Activated CD8-positive, alpha-beta memory T cell treated with anti-CD3 and anti-CD28 coated beads for 36 hours (primary cell): ENCODE data around the gene NBPF3. TPM values are rescaled to one million over a fixed set of nuclear protein-coding genes. Genes with fewer than 3 reads are reported as not detected.
"Not testable (repeated sequence)": the region's sequence is repeated elsewhere in the genome, so short reads cannot be mapped to it uniquely, and the experiment has no call there.

ENCODE experiments used
- CTCF ChIA-PET: fragments of 350-600 bp; sonication (Branson Sonifier 250); formaldehyde crosslinking; loops from one replicate; lab custom pipeline; 2021; ENCODE audit warnings: antibody characterized with exemption; lab: Charles Lee
- POLR2A ChIA-PET: fragments of 350-600 bp; sonication (Branson Sonifier 250); formaldehyde crosslinking; loops from one replicate; lab custom pipeline; 2021; ENCODE audit warnings: antibody characterized with exemption; lab: Charles Lee
- total RNA-seq, 2 experiments: library from RNA; stranded (reverse); gene quantifications; one replicate each; pipeline ENCODE4 v1.2.3, GENCODE V29; 2021

NBPF3 gene
- total RNA-seq, 2 experiments from 2014 or later: 3.0 to 4.3 TPM

DNA sequence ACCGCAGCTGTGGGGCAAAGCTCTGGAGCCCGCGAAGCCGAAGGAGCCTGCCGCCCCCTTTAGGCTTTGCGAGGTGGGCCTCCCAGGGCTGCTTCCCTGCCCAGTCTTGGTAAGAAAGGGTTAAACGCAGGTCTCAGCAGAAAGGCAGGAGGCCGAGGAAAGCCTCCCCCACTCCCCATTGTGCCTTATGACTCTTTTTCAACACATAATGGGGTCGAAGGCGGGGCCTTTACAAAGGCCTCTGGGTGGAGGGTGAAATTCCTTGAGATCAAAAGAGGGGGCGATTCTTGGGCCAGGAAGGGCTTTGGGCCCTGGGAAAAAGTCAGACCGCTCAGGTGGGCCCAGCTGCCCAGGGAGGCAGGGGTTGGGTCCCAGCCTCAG lies 70.2 kb downstream of the NBPF3 start:
- POLR2A ChIA-PET: no interaction called here
- CTCF ChIA-PET: interaction anchor here (0.5 kb wide), 1 partner anchor 958 kb away, joined by 4 read pairs; no protein-coding TSS in a partner anchor

DNA sequence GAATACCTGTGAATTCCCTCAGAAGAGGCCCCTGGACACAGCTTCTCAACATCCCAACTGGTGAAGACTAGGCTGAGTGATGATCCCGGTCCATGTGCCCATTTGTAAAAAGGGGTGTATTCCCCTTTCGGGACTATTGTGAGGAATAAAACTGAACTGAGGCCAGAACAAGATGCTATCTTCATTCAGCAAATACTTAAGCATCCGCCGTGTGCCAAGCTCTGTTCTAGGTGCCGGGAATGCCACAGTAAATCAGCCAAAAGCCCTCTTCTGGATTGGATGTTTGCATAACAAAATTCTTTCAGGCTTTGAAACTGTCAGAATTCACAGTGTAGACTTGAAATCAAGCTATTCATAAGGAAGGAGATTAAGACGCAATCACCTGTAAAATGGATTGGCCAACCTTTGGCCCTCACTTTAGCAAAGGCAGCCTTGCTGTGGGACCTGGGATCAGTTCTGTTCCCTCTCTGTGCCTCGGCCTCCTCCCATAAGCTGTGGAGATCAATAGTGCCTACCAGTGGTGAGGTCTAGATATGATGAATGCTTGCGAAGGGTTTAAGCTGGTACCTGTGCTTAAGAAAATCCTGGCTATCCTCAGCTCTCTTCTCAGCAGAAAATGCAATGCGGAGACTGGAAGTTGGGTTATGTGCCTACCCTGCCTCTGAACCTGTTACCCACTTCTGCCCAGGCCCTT lies 71.1 kb downstream of the NBPF3 start:
- CTCF ChIA-PET: no interaction called here
- POLR2A ChIA-PET: no interaction called here

DNA sequence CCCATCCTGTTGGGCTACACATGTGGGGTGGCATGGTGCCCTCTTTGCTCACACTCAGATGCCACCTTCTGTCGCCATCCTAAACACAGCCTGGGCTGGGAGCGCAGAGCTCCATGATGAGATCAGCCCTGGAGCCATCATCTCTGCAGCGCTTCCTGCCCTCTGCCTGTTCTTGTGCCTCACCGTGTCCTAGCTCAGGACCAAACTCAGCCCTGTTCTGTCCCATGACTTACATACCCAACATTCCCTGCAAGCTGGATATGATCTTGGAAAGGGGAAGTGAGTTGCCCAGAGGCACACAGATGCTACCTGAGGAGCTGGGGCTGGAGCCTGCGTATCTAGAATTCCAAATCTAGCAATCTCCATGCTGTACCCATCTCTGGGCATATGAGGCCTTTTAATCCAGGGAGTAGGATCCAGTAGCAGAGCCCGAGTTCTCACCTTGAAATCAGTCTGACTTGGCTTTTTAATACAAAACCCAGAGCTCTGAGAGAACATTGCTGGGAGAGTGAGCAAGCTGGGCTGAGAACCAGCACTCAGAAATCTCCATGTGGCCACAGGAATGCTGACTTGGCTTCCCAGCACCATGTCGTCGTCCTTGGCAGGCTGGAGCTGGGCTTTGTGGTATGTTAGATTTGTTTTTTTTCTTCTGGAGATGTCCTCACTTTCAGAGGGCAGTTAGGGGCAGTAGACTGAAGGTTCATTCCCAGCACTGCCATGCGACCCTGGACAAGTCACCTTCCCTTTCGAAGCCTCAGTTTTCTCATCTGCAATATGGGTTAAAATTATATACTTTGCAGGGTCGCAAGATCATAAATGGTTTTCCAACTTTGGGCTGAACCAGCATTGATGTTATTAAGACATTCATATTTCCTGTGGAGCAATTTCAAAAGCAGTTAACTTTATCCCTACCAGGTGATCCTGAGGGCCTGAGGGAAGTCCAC lies 71.9 kb downstream of the NBPF3 start:
- CTCF ChIA-PET: no interaction called here
- POLR2A ChIA-PET: no interaction called here

DNA sequence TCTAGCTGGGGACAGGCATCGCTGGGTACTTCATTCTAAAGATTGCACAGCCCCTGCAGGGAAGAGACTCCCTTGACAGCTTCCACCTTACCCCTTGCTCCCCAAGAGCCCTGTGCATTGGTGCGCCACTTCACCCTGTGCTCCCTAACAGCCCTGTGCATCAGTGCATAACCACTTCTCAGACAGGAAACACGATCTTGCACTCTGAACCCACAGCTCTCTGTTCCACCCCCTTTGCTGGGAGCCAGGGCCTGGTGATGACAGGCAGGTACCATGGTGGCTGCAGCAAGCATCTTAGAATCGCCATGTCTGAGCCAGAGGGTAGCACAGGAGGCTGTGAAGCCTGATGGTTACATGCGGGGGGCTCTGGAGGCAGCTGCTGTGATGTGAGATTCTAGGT lies 74.3 kb downstream of the NBPF3 start:
- ChIA-PET POLR2A (no interaction called here), CTCF (no interaction called here)

DNA sequence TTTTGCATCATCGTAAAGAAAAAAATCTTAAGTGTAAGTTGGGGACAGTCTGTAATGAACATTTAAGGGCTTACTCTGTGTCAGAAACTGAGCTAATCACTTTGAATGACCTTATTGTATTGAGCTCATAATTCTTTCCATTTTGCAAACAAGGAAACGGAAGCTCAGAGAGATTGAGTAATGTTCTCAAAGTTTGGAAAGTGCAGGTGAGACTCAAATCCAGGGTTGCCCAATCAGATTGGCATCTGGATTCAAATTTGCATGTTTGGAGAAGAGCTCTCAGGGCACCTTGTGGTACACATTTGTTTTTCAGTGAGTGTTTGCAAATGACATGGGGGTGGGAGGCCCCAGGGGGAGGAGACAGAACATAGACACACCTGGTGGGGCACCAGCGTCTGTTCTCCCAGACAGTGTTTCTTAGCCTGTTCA lies 77.2 kb downstream of the NBPF3 start:
- CTCF ChIA-PET: interaction anchor here (0.6 kb wide), 1 partner anchor 733 kb away, joined by 4 read pairs; no protein-coding TSS in a partner anchor
- POLR2A ChIA-PET: no interaction called here

DNA sequence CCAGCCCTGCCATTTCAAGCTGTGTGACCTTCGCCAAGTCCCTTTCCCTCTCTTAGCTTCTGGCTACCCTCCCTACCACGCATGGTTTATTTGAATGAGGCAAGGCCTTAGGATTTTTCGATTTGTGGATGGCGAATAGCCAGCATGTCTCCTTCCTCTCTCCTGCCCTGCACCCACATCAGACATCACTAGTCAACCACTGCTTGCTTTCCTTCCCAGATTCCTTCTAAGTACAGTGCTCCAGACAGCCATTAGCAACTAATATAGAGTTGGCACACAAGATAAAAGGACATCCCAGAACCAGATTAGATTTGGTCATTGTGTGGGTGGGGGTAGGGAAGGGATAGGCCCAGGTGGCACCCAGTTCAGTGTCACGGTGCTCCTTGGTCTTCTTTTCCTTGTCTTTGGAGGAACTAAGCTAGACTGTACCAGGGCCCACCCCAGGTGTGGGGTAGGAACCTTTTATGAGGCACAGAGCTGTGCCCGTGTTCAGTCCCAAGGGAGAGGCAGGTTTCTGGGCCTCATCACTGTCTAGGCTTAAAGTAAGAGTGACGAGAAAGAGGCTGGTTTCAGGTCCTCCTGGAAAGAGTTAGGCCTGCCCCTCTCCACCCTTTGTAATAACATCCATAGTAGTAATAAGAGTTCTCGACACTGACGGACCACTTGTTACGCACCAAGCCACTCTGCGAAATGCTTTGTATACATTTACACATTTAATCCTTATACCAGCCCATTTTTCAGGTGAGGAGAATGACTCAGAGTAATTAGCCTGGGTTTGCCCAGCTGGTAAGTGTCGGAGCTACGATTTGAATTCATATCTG lies 77.9 kb downstream of the NBPF3 start:
- CTCF ChIA-PET: interaction anchor here (0.6 to 1.5 kb wide), 3 partner anchors 23 to 734 kb away, joined by 3 to 4 read pairs (median 4); no protein-coding TSS in a partner anchor
- POLR2A ChIA-PET: no interaction called here

DNA sequence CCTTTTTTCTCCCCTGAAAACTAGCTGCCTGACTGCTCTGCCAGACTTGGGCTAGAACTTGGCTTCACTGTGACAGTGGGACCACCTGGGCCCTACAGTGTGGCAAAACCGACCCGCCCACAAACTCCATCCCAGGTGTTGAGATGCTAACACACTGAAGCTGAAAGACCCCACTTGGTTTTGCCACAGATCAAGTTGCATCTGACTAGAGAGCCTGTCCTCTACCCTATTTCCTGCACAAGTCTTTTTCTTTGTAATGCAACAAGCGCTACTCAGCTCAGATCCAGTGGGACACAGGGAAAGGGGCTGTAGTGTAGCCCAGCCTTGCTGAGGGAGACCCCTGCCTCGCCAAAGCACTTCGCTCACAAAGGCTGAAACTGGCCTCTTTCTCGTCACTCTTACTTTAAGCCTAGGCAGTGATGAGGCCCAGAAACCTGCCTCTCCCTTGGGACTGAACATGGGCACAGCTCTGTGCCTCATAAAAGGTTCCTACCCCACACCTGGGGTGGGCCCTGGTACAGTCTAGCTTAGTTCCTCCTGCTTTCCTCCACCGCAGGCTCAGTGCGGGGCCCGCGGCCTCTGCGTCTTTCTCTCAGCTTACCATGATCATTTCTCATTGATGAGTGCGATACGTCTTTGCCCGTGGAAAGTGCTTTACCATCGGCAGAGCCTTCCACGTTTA lies 79.0 kb downstream of the NBPF3 start:
- POLR2A ChIA-PET: no interaction called here
- CTCF ChIA-PET: interaction anchor here (1.0 to 1.5 kb wide), 2 partner anchors 22 to 287 kb away, joined by 3 to 4 read pairs; no protein-coding TSS in a partner anchor

DNA sequence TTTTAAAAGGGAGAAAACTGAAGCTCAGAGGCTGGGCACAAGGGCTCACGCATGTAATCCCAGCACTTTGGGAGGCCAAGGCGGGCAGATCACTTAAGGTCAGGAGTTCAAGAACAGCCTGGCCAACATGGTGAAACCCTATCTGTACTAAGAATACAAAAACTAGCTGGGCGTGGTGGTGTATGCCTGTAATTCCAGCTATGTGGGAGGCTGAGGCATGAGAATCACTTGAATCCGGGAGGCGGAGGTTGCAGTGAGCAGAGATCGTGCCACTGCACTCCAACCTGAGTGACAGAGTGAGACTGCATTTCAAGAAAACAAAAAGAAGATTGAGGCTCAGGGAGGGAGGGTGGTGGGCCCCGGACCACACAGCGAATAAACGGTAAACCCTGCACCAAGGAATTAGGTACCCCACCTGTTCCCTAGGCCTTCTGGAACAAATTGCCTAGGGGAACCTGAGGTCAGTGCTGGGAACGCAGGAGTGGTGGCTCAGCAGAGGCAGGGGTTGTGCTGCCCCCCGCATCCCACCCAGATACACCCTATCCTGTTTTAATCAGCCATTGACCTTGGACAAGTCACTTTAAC lies 79.6 kb downstream of the NBPF3 start:
- CTCF ChIA-PET: interaction anchor here (0.7 to 1.5 kb wide), 3 partner anchors 21 to 1166 kb away, joined by 4 to 5 read pairs (median 4); no protein-coding TSS in a partner anchor
- POLR2A ChIA-PET: not testable (repeated sequence)

DNA sequence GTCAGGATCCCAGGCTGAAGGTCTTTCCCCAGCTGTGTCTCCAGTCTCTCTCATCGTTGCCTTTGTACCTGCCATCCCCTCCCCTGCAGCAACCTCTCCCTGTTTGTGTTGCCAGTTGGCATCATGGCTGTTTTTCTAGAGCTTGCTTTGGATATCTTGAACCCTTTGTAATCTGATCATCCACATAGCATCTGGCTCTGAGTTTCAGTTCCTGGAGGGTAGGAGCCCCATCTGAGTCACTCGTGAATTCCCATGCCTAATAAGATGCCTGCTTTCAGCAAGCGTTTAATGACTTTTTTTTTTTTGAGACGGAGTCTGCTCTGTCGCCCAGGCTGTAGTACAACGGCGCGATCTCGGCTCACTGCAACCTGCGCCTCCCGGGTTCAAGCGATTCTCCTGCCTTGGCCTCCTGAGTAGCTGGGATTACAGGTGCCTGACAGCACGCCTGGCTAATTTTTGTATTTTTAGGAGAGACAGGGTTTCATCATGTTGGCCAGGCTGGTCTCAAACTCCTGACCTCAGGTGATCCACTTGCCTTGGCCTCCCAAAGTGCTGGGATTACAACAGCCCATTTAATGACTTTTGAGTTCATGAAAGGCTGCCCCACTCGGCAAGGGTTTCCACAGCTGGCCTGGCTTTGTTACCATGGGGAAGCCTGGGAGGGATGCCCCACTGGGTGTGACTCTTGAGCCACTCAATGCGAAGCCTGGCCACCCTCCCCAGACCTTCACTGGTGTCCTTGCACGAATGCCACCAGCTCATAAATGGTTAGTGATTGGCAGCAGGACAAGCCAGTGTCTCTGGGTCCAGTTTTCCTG lies 81.2 kb downstream of the NBPF3 start:
- POLR2A ChIA-PET: interaction anchor here (0.7 kb wide), 1 partner anchor 278 kb away, joined by 3 read pairs; no protein-coding TSS in a partner anchor
- CTCF ChIA-PET: interaction anchor here (0.7 to 1.0 kb wide), 2 partner anchors 8 to 13 kb away, joined by 3 to 4 read pairs; no protein-coding TSS in a partner anchor

DNA sequence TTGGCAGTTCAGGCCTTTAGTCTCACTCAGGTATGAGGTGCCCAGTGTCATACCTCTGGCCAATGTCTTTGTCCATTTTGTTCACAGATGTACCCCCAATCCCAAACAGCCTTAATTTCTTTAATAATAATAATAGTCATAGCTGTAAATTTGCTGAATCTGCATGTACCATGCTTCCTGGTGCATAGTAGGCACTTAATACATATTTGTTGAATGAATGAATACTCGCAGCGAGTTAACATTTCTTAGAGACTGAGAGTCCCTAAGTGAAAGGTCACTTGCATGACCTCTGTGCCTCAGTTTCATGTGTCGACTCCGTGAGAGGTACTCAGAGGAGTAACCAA lies 81.8 kb downstream of the NBPF3 start:
- CTCF ChIA-PET: interaction anchor here (1.0 kb wide), 1 partner anchor 13 kb away, joined by 4 read pairs; no protein-coding TSS in a partner anchor
- POLR2A ChIA-PET: interaction anchor here (0.7 kb wide), 1 partner anchor 278 kb away, joined by 3 read pairs; no protein-coding TSS in a partner anchor

DNA sequence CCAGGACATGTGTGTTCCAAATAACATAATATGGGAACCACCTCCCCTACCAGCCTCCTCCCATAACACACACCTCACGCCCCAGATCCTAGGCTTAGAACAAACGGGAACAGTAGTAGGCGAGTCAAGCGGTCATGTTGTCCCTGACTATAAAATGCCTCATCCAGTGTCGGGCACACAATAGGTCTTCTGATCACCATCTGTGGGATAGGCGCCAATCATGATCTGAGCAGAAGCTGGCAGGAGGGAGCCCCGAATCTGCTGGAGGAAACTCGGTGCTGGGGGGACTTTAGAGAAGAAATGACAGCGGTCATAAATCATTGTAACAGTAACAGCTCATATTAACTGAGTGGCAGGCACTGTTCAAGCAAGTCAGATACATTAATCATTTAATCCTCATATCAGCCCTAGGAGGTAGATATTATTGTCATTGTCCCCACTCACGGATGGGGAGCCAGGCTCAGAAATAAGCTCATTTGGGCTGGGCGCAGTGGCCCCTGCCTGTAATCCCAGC lies 82.6 kb downstream of the NBPF3 start:
- CTCF ChIA-PET: no interaction called here
- POLR2A ChIA-PET: no interaction called here

DNA sequence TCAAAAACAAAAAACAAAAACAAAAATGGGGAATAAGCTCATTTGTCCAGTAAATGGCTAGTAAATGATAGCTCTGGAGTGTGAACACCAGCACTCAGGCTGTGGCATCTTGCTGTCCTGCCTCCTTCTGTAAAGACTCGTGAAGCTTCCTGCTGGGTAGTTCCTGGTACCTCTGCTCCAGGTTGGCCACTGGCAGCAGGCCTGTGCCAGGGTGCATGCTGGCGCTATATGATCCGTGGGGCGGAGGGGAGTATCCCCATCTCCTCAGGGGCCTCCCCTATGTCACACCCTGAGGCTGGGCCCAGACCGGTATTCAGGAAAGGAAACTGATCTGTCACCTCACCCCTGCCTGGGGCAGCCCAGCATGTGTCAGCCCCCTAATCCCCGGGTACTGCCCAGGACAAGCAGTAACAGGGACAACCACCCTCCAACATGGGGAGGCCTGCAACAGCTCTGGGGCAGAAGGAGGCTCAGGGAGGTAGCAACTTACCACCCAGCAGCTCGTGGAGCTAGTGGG lies 83.4 kb downstream of the NBPF3 start:
- CTCF ChIA-PET: interaction anchor here (0.7 kb wide), 1 partner anchor 378 kb away, joined by 3 read pairs; no protein-coding TSS in a partner anchor
- POLR2A ChIA-PET: no interaction called here

DNA sequence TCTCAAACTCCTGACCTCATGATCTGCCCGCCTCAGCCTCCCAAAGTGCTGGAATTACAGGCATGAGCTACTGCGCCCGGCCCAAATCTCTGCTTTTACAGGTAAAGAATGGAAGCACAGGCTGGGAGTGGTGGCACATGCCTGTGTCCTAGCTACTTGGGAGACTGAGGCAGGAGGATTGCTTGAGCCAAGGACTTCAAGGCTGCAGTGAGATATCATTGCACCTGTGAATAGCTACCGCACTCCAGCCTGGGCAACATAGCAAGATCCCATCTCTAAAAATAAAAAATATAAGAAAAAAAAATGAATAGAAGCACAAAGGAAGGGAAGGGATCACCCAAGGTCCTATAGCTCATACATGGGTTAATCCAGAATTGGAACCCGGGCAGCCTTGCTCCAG lies 84.3 kb downstream of the NBPF3 start:
- ChIA-PET CTCF (no interaction called here), POLR2A (no interaction called here)

DNA sequence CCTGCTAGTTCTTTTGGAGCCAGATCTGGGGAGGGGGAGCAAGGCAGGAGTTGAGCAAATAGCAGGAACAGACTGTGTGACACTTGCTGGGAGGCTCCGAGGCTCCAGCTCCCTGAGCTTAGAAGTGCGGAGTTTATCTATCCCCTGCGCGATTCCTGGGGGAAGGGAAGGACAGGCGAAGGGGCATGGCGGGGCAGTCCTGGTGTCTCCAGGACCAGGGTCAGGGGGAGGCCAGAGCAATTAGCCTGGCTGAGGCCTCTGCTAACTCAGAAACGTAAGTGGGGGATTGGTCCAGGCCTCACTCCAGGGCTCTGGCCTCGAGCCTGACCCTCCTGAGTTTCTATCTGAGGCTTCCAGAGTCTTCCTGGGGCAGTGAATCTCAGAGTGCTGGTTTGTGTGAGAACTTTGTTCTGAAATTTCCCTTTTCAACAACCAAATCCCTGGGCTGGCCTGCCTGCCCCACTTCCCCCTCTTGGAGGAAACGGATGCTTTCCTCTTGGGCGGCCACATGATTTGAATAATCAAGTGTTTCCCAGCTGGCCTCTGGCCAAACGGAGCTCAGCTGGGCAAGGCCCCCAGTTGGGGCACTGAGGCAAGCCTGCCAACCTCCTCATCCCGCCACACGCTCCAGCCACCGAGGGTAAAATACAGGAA lies 84.9 kb downstream of the NBPF3 start:
- ChIA-PET POLR2A (no interaction called here), CTCF (no interaction called here)

DNA sequence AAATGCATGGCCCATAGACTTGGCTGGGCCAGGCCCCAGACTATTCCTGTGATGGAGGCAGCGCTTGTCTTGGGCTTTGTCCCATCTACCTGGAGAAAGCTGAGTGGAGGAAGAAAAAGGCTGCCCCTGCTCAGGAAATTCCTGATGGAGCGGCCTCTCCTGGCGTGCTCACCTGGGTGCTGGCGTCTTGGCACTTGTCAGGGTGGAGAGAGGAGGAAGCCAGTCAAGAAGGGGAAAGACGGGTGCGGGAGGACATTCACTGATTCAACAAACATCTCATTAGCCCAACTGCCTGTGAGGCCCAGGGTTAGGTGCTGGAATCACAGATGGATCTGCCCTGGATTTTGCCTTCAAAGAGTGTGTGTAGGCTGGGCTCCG lies 85.4 kb downstream of the NBPF3 start:
- POLR2A ChIA-PET: no interaction called here
- CTCF ChIA-PET: no interaction called here

DNA sequence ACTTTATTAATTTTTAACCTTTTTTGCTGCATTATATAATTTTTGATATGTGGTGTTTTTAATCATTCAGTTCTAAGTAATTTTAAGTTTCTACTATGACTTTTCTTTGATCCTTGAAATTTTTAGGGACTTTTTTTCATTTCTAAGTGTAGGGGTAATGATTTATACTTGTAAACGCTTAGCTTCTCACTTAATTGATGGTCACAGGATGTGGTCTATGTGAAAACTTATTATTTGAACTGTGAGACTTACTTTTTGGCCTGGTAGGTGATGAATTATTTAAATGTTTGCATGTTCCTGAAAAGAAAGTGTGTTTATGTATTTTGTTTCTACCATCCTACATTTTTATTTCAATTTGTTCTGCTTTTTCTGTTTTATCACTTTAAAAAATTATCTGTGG lies 86.5 kb downstream of the NBPF3 start:
- POLR2A ChIA-PET: no interaction called here
- CTCF ChIA-PET: no interaction called here
